Measurements from ENCODE around the gene CTBP2.

CTBP2 gene

GRCh38 chr10:124942317-124943169, 217.8 kb downstream of the CTBP2 start:
- H3K4me3 ChIP-seq (ENCODE audit: low read depth, low read length), result no peak overlapping the region
- no peak for DNase-seq (ENCODE audit: low read depth)

GRCh38 chr10:124941823-124942222, 218.5 kb downstream of the CTBP2 start, which contains the start of gene ZRANB1:
ZRANB1 (plus strand) TSS chr10:124942123; CDS start chr10:124942494, 371 bp downstream.
- no peak for DNase-seq (ENCODE audit: low read depth)
- H3K4me3 ChIP-seq (ENCODE audit: low read depth, low read length), result no peak within 1 kb of the TSS

- H3K4me3 ChIP-seq (ENCODE audit: low read depth, low read length), result no peak overlapping the region
- DNase-seq (ENCODE audit: low read depth), result no peak
These were observed 221.1 kb downstream of the CTBP2 start for GRCh38 chr10:124939290-124939689.

- DNase-seq (ENCODE audit: low read depth), result no peak
- no peak overlapping the region for H3K4me3 ChIP-seq (ENCODE audit: low read depth, low read length)
These were observed 223.6 kb downstream of the CTBP2 start for GRCh38 chr10:124936813-124937212.

GRCh38 chr10:124935946-124936345, 224.4 kb downstream of the CTBP2 start:
- no peak for DNase-seq (ENCODE audit: low read depth)
- no peak overlapping the region for H3K4me3 ChIP-seq (ENCODE audit: low read depth, low read length)

All from skeletal muscle cell (primary cell).